ENCODE results near the gene NTN1.

The NTN1 gene

DNA sequence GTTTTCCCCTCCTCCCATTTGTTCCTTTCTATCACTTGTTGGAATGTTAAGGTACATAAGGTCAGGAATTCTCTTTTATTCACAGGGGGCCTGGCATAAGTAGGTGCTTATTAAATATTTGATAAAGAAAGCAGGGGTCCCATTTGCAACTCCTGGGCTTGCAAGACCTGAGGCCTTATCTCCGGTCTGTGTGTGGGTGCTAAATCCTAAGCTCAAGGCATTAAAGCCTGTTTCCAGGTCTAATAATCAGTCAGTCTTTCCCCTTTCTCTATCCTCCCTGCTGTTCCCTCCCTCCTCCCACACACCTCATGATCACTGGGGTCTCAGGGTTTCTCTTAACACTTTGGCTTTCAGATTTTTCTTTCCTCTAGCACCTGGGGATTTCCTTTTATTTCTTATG, 17.1 kb downstream of the NTN1 start:
- DNase-seq, result peak; percentile 41

DNA sequence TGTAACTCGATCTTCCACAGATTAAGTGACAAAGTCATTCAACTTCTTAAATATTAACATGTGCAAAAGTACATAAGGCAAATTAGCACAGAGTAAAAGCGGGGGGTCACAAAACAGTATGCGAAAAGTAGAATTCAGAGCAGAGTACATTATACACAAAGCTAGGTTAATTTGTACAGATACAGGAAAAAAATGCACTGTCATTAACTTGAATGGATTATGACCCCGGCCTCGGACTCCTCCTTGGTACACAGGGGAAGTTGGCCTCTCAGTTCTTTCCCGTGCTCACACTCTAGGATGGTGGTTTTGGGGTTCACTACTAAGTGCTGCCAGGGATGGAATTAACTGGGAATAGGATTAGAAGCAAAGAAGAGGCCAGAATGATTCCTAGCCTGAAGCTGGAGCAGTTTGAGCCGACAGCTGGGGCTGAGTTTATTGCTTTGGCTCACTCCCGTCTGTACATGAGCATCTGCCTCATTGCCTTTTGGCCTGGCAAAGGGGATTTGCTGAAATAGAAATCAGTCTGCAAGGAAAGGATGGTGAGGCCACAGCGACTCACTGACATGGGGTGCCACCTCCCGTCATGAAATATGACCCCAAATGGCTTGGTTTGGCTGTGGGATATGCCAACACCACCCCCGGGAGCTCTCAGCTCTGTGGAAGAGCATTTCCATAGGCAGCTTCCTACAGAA, 23.6 kb downstream of the NTN1 start:
- DNase-seq, result no peak

DNA sequence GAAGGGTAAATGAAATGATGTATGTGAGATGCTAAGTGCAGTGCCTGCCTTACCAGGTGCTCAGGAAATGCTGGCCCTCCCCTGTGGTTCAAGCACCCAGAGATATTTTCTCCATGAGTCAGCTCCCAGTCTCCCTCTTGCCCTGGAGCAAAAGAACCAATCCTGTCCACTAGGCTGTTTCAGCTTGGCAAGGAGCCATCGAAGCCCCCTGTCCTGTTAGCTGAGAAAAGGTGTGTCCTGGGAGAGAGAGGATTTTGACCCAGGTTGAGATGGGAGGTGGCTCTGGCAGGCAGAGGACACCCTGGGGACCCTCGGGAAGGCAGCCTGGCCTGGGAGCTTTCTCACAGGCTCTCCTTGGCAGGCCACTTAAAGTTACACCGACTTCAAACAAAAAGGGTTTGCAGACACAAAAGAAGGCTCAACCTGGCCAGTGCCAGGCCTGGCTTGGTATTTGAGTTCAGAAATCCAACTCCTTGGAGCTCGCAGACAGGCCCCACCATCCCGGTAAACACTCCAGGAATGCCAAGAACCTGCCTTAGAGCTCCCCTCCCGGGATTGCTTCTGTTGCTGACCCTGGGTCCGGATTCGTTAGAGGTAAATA, 29.6 kb downstream of the NTN1 start:
- no peak for DNase-seq

DNA sequence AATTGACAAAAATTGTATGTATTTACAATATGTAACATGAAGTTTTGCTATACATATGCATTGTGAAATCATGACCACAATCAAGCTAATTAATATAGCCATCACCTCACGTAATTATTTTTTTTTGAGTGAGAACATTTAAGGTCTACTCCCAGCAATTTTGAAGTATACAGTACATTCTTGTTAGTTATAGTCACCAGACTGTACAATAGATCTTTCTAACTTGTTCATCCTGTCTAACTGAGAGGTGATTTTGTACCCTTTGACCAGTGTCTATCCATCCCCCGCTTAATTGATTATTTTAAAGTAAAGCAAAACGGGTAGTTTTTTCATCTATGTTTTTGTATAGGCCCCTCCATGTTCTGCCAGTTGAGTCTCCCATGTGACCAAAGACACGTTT, 30.3 kb downstream of the NTN1 start:
- no peak for DNase-seq

DNA sequence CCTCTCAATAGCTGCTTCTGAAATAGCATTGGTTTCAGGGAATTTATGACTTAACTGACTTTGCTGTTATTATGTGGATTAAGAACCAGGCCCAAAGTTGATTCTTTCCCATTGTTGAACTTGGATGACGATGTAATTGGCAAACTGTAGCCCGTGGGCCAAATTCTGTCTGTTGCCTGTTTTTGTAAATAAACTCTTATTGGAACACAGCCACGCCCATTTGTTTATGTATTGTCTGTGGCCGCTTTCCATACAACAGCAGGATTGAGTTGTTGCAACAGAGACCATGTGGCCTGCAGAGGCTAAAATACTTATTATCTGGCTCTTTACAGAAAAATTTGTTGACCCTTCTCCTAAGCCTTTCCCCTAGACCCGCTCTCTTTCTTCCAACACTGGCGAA, 31.6 kb downstream of the NTN1 start:
- no peak for DNase-seq

DNA sequence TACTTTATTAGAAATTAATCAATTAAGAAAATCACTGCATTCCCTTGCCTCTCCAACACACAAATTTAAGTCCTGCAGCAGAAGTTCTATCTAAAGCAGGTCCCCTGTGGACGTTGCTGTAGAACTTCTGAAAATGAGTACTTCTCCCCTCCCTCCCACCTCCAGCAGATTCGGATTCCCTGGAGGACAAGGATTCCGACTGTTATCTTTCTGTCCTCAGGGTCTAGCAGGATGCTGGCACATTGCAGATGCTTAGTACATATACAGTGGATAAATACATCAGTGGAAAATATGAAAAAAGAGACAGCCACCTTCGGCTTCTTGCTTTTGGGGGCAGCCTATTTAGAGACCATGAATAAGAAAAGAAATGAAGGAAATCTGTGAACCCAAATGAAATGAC, 32.1 kb downstream of the NTN1 start:
- DNase-seq, result no peak

DNA sequence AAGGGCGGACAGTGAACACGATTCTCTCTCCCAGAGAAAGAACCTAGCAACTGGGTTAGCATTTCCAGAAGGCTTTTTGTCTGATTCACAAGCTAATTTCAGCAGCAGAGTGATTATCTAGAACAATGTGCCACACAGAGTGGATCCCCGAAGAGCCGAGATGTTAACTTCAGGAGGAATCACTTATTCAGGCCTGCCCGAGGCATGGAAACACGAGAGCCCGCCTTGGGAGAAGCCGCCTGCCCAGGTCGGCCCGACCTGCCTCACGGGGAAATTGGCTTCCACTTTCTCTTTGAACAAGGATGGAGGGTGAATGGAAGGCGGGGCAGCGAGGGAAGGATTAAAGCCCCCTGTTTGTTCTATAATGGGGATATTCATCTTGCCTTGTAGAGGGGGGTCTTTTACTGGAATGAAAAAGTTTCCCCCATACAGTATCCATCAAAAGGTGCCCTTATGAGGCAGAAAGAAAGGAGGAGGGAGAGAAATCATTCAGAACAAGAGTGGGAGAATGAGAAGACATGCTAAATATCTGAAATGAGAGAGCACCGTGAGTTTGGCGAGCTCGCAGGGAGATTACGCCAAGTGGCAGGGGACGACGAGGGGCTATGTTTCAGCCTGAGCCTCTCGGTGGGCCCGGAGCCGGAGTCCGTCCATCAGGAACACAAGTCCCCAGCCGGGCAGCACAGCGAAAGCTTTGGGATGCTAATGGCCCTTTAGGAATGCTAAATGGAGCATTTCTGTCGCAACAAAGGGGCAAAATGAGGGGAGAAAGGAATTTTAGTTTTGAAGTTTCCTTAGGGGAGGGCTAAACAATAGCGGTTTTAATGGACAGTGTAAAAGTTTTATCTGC, 33.0 kb downstream of the NTN1 start:
- no peak for DNase-seq

DNA sequence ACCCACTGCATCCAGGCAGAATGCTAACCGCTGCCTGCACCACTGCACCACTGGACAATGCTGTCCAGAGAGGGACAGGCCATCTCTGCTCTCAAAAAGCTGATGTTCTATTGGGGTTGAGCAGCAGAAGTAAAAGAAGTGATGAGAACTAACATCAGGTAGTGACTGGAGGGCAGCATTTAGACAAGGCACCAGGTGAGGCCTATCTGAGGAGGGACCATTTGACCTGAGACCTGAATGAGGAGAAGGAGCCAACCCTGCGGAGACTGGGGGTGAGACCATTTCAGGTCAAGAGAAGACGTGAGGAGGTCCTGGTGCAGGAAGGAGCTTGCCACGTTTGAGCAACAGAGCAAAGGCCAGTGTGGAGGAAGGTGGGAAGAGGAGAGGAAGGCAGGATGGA, 34.0 kb downstream of the NTN1 start:
- DNase-seq, result no peak

DNA sequence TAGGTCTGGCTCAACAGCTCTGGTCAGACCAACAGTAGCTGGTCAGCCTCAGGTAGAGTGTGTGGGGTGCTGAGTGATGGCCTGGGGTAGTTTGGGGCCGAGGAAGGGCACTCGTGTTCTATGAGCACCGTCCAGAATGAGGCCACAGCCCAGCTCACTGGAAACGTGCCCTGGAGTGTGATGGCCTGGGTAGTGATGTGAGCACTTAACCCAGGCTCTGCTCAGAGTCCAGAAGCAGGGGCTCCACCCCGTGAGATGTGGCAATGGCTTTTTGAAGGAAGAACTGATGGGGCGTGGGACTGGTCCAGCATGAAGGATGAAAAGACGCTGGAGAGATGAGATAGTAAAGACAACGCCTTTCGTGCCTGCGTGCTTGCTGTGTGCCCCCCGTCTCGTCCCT, 35.3 kb downstream of the NTN1 start:
- DNase-seq, result no peak

DNA sequence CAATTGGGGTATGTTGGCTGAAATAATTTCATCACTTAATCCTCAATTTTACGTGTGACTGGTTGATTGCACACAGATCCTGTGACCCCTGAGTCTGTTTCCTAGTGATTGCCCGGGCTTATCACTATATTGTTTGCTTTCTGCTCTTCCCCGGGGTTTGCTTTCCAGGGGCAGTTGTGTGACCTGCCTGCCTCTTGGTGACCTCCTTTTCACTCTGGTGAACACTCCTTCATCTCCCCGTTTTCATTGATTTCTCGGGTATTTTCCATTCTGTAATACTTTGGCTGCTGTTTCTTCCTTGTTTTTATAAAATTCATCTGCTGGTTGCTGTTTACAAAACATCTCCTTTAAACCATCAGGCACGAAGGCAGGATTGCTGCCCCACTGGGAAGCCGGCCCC, 36.0 kb downstream of the NTN1 start:
- DNase-seq, result peak; percentile 21

DNA sequence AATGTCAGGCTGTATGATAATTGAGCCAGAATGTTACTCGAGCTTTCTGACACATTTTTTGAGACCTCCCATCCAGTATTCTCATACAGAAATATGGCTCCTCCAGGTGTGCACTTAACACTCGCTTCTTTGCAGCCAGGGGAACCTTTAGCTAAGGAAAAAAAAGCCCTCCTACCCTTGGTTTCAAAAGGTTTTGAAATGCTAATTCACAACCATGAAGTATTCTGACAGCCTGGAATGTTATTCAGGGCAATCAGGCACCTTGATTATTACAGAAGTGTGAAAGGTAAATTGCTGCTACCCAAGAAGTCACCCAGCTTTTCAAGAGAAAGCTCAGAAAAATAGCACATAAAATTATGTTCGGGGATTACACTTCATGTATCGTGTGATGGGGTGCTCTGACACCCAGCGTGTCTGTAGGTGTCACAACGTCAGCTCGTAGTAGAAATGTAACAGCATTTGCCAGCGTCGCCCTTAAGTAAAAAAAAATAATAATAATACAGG, 41.1 kb downstream of the NTN1 start:
- DNase-seq, result no peak

DNA sequence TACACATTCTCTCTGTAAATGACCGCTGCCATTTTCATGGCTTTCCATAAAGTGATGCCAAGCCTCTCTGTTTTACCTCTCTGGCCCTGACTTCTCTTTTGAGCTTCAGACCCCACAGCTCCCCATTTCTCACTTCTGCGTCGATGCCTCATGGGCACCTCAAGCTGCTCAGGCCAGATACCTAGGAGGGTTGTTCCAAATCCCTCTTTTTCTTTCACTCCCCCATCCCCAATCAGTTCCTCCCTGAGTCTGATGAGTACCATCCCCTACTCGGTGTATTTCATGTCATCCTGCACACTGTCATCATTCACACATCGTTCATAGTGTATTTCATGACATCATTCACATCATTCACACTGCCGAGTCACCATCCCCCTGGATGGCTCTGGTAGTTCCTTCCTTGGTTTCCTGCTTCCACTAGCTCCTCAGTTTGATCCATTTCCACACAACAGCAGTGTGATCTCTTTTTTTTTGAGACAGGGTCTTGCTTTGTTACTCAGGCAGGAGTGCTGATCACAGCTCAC, 43.1 kb downstream of the NTN1 start:
- DNase-seq, result no peak

DNA sequence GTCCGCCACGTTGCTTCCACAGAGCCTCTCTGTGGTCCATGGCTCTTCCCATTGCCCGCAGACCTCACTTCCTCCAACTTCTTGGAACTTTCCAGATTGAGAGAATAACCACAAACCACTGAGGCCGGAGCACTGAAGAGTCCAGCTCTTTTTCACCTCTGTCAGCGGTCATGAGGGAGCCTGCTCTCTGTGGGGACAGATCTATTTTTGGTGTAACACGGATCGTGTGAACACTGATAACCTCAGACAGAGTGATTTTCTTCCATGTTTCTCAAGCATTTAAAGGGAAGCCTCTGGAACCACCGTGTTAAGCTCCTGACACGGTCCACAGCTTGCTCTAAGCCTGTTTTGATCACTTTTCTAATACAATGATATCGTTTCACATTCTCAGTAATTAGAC, 49.7 kb downstream of the NTN1 start:
- no peak for DNase-seq

DNA sequence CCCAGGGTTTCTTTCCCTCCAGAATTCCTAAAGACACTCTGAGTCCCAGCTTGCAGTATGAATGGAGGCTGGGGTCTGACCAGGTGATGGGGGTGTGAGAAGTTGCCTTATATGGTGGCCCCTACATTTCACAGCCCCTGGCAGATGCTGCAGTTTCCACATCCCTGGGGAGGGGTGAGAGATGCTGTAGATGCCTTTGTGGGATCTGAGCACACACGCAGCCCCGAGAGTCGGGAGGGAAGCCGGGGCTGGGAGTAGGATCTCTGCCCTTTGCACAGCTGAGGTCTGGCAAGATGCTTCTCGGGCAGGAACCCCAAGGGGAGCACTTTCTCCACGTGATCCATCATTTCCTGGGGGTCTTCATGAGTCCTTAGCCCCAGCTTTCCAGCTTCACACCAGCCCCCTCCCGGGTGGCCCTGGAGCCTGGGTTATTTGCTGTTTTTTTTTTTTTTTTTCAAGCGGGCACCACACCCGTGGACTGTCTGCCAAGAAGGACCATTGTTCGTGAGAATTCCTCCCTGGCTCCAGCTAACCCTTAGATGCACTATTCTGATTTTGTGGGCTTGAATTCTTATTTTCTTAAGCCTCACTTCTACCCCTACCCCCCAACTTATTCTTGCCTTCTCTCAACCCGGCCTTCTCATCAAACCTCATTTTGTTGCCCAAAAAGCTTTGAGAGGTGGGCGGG, 50.6 kb downstream of the NTN1 start:
- DNase-seq, result no peak

DNA sequence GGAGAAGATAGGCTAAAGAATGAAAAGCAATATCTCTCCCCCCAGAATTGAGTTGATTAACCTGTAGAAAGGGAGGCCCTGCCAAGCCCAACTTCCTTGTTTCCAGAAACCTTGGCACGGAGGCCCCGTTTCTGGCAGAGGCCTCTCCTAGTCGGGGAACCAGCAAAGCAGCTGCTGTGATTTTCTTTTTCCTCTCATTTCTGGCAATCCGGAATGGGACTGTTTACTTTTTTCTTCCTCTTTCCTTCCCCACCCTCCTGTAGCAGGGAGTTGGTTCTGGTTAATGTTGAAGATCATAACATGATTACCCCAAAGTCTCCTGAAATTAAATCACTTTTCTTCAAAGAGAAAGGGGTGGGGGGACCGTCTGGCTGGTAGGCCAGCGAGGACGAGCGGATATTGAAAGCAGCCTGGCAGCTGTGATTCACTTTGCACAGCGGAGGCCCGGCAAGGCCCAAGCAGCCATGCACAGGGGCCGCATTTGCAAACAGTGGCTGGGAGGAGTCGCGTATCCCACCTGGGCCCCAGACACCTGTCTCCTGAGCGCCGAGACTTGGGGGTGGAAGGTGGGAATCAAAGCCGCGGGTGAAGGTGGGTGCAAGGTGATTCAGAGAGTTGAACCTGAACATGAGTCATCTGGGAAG, 51.5 kb downstream of the NTN1 start:
- DNase-seq, result no peak

DNA sequence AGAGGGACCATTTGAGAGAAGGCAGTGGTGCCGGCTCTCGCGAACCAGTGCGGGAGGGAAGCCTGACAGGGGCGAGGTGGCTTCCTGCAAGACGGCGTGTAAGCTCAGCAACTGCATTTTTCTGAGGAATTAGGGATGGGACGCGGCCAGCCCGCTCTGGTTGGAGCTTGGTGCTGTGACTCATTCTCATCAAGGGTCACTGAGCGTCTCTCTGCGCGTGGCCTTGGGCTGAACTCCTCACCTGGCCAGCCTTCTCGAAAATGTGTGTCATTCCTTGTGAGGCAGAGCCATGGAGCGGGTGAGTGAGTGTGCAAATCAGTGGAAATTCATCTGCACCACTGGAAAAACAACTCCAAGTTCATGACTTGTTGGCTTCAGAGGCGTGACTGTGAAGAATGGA, 52.8 kb downstream of the NTN1 start:
- DNase-seq, result no peak

DNA sequence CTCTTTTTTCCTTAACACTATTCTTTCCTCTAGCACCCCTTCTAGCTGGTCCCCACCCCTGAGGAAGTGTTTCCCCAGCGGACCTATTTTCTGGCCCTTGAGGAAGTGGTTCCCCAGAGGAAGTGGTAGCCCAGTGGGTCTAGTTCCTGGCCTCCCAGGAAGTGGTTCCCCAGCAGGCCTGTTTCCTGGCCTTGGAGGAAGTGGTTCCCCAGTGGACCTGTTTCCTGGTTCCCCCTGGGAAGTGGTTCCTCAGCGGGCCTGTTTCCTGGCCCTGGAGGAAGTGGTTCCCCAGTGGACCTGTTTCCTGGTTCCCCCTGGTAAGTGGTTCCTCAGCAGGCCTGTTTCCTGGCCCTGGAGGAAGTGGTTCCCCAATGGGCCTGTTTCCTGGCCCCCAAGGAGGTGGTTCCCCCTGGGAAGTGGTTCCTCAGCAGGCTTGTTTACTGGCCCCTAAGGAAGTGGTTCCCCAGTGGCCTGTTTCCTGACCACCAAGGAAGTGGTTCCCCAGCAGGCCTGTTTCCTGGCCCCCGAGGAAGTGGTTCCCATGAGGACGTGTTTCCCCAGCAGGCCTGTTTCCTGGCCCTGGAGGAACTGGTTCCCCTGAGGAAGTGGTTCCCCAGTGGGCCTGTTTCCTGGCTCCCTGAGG, 58.3 kb downstream of the NTN1 start:
- DNase-seq, result no peak

DNA sequence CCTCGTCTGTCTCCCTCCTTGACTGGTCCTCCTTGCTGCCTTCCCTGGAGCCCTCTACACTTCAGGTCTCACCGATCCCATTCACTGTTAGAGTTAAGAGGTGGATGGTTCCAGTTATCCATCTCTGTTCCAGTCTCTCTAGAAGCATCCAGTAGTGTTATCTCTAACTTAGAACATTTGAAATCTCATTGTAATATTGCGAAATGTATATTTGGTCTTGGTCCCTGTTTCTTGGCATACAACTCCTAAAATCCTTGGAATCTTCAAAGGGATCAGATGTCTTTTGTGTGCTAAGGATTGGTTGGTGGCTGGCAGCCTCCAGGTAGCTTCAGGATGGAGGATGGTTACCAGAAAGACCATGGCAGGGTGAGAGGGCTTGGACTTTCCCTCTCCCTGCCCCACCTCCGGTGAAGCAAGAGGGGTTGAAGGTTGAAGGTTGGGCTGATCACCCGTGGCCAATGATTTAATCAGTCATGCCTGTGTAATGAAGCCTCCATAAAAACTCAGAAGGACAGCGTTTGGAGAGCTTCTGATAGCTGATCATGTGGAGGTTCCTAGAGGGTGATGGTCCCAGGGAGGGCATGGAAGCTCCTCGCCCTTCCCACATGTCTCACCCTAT, 59.1 kb downstream of the NTN1 start:
- no peak for DNase-seq

DNA sequence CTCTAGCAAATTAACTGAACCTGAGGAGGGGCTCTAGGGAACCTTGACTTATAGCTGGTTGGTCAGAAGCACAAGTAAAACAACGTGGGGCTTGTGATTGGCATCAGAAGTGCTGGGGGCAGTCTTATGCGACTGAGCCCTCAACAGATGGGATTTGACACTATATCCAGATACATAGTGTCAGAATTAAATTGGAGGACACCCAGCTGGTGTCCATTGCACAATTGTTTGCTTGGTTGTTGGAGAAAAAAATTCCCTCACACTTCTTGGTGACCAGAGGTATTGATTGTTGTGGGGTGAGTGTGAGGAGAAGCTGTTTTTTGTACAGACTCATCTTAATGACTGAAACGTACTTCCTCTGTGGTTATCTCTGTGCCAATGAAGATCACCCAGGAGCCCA, 59.7 kb downstream of the NTN1 start:
- no peak for DNase-seq

DNA sequence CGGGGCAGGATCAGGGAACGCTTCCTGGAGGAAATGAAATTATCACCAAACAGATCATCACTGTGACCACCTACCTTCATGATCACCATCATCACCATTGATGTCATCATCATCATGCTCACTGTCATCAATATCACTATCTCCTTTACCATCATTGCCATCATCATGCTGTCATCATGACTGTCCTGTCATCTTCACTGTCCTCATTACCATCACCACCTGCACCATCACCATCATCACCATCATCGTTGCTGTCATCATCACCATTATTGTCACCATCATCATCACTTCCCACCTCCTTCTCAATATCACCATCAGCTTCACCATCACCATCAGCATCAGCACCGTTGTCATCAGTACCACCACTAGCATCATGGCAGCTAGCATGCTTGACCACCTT, 65.3 kb downstream of the NTN1 start:
- no peak for DNase-seq

DNA sequence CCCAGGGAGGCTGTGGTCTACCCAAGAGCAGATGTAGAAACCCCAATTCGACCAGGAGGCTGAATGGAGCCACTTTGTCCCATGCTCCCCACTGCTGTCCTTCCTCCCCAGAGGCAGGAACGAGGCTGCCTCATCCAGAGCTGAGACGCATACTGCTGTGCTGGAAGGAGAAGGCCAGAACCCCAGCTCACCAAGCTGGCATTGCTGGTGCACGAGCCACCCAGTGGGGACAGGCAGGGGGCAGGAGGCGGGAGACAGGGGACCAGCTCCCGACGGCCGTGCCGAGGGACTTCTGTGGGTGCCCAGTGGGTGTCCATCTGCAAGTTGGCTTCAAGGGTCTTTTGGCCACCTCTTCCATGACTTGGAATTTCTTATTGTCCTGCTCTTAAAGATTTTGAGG, 66.6 kb downstream of the NTN1 start:
- DNase-seq, result no peak

DNA sequence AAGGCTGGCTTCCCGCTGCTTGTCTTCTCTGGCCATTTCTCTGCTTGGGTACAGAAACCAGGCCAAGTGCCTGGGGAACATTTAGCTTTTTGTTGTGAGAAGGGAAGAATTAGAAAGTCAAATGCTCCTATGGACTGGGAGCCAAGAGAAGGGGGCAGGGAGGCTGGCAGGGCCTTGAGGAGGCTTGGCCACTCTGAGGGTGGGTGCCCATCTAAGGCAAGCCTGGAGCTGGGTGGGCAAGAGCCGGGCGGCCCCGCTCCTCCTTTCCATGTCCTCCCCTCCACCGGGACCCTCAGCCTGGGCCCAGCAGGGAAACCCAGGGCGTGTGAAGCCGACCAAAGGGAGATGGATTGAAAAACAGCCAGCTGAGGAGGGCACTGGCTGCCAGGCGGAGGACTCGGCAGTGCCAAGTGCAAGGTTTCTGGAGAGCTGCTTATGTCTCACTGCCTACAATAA, 69.4 kb downstream of the NTN1 start:
- DNase-seq, result no peak
